GM23338 (cell line): ENCODE data around the gene MYH7. TPM values are rescaled to one million over a fixed set of nuclear protein-coding genes. Genes with fewer than 3 reads are reported as not detected.

Experiments
- ATAC-seq: fragments of 200-7000 bp; cut with Tn5 transposase; 3 replicates; pipeline ENCODE4 v1.9.1; 2020
- DNase-seq: peaks from one replicate; pipeline ENCODE4 v3.0.0-alpha.2; 2015; ENCODE audit warnings: low spot score
- H2AFZ ChIP-seq: fragments of 200-600 bp; sonication (generic); 2 replicates; pipeline ENCODE4 v1.8.0; 2016; ENCODE audit warnings: antibody characterized with exemption, mild to moderate bottlenecking, moderate library complexity
- H3F3A ChIP-seq: fragments of 200-600 bp; sonication (generic); replicated peaks from 2 replicates; pipeline ENCODE4 v1.8.0; 2017; ENCODE audit warnings: antibody characterized with exemption, mixed run types, low read depth
- H3K27ac ChIP-seq: fragments of 200-600 bp; sonication (generic); 2 replicates; pipeline ENCODE4 v1.6.1; 2016; ENCODE audit warnings: low read depth
- H3K27me3 ChIP-seq: fragments of 200-600 bp; sonication (generic); 2 replicates; pipeline ENCODE4 v1.8.0; 2016; ENCODE audit warnings: mild to moderate bottlenecking, mixed run types, moderate library complexity; ENCODE audit not compliant: insufficient read depth
- H3K36me3 ChIP-seq: fragments of 200-600 bp; sonication (generic); 2 replicates; pipeline ENCODE4 v1.8.0; 2016; ENCODE audit warnings: mild to moderate bottlenecking; ENCODE audit not compliant: insufficient read depth
- H3K4me1 ChIP-seq: fragments of 200-600 bp; sonication (generic); 2 replicates; pipeline ENCODE4 v1.8.0; 2016; ENCODE audit warnings: mild to moderate bottlenecking, moderate library complexity; ENCODE audit not compliant: insufficient read depth
- H3K4me2 ChIP-seq: fragments of 200-600 bp; sonication (generic); 2 replicates; pipeline ENCODE4 v1.7.1; 2017; ENCODE audit warnings: mixed run types
- H3K4me3 ChIP-seq: fragments of 200-600 bp; sonication (generic); 2 replicates; pipeline ENCODE4 v1.6.1; 2016; ENCODE audit warnings: mixed run types
- H3K79me2 ChIP-seq: fragments of 200-600 bp; sonication (generic); replicated peaks from 2 replicates; pipeline ENCODE4 v1.8.0; 2017; ENCODE audit warnings: mild to moderate bottlenecking; ENCODE audit not compliant: insufficient read depth
- H3K9me2 ChIP-seq: fragments of 200-600 bp; sonication (generic); 2 replicates; pipeline ENCODE4 v1.8.0; 2017; ENCODE audit not compliant: insufficient read depth
- H4K20me1 ChIP-seq: fragments of 200-600 bp; sonication (generic); replicated peaks from 2 replicates; pipeline ENCODE4 v1.8.0; 2017; ENCODE audit warnings: mild to moderate bottlenecking; ENCODE audit not compliant: insufficient read depth
- H3K27ac Mint-ChIP-seq: 2 replicates; pipeline ENCODE4 v1.8.0; 2020; ENCODE audit warnings: inconsistent platforms, mild to moderate bottlenecking, moderate library complexity, mixed read lengths
- H3K27me3 Mint-ChIP-seq: 3 replicates; pipeline ENCODE4 v1.8.0; 2022; ENCODE audit warnings: low read depth, mild to moderate bottlenecking, moderate library complexity, mixed read lengths, inconsistent platforms; ENCODE audit not compliant: insufficient read depth, poor library complexity
- H3K36me3 Mint-ChIP-seq: 3 replicates; pipeline ENCODE4 v1.8.0; 2021; ENCODE audit warnings: low read depth, mild to moderate bottlenecking, inconsistent platforms, moderate library complexity, mixed read lengths
- H3K4me1 Mint-ChIP-seq: 3 replicates; pipeline ENCODE4 v1.8.0; 2020; ENCODE audit warnings: mild to moderate bottlenecking, inconsistent platforms, mixed read lengths
- H3K4me3 Mint-ChIP-seq: 3 replicates; pipeline ENCODE4 v1.8.0; 2021; ENCODE audit warnings: moderate library complexity, mild to moderate bottlenecking, inconsistent platforms, mixed read lengths
- H3K9me3 Mint-ChIP-seq: 3 replicates; pipeline ENCODE4 v1.8.0; 2020; ENCODE audit warnings: moderate library complexity, mild to moderate bottlenecking, inconsistent platforms, mixed read lengths
- CREB1 ChIP-seq: fragments of 250-450 bp; sonication (Bioruptor Pico); IDR thresholded peaks from 2 replicates; pipeline ENCODE4 v1.5.0; 2020; ENCODE audit warnings: low read depth, mild to moderate bottlenecking, moderate library complexity
- ETS1 ChIP-seq: IDR thresholded peaks from 2 replicates; pipeline ENCODE4 v1.6.1; 2016; ENCODE audit warnings: antibody characterized with exemption
- EZH2 ChIP-seq: fragments of 200-600 bp; sonication (generic); IDR thresholded peaks from one replicate; pipeline ENCODE4 v1.8.0; 2017; ENCODE audit warnings: antibody characterized with exemption, mild to moderate bottlenecking, low read depth; ENCODE audit not compliant: unreplicated experiment
- EZH2phosphoT487 ChIP-seq: fragments of 200-600 bp; sonication (generic); IDR thresholded peaks from one replicate; pipeline ENCODE4 v1.8.1; 2018; ENCODE audit warnings: antibody characterized with exemption; ENCODE audit not compliant: unreplicated experiment
- JUNB ChIP-seq: IDR thresholded peaks from one replicate; pipeline ENCODE4 v1.6.1; 2016; ENCODE audit warnings: antibody characterized with exemption; ENCODE audit not compliant: unreplicated experiment
- NANOG ChIP-seq: IDR thresholded peaks from 2 replicates; pipeline ENCODE4 v1.6.1; 2016; ENCODE audit warnings: antibody characterized with exemption, borderline replicate concordance
- POLR2AphosphoS5 ChIP-seq: IDR thresholded peaks from 2 replicates; pipeline ENCODE4 v1.6.1; 2016; ENCODE audit warnings: antibody characterized with exemption, low read depth
- STAT1 ChIP-seq: IDR thresholded peaks from one replicate; pipeline ENCODE4 v1.6.1; 2016; ENCODE audit warnings: antibody characterized with exemption; ENCODE audit not compliant: unreplicated experiment
- ZNF114 ChIP-seq: fragments of 250-450 bp; sonication (Bioruptor Pico); IDR thresholded peaks from 2 replicates; pipeline ENCODE4 v1.5.0; 2020; ENCODE audit warnings: mild to moderate bottlenecking, moderate library complexity
- ZNF331 ChIP-seq: fragments of 250-450 bp; sonication (Bioruptor Pico); IDR thresholded peaks from 2 replicates; pipeline ENCODE4 v1.5.0; 2020; ENCODE audit warnings: low read depth, mild to moderate bottlenecking, moderate library complexity
- ZNF462 ChIP-seq: fragments of 250-450 bp; sonication (Bioruptor Pico); IDR thresholded peaks from 2 replicates; pipeline ENCODE4 v1.5.0; 2020; ENCODE audit warnings: mild to moderate bottlenecking, moderate library complexity
- polyA plus RNA-seq: library from polyadenylated mRNA; unstranded; fragments of >200 nt; fragmentation: Nextera tagmentation; extraction: Ambion mirVana; gene quantifications from 2 replicates; pipeline ENCODE4 v1.2.1, GENCODE V29; 2016
- total RNA-seq: library from RNA; depleted of rRNA; stranded (reverse); fragments of >200 nt; shearing (Covaris generic); gene quantifications from 2 replicates; pipeline ENCODE4 v1.2.3, GENCODE V29; 2014

Gene MYH7
- total and polyA plus RNA-seq, 2 experiments from 2014 or later: not detected

- no peaks in the 10 kb centered on the region for H3K27me3 ChIP-seq
- H2AFZ ChIP-seq: no peak overlapping the region
- ATAC-seq (no peak), DNase-seq (no peak)
- H3K4me2 ChIP-seq: no peak overlapping the region
- H3F3A ChIP-seq: no peaks in the 10 kb centered on the region
- H3K4me1 ChIP-seq: no peaks in the 10 kb centered on the region
- H3K79me2 ChIP-seq: no peaks in the 10 kb centered on the region
- Mint-ChIP-seq H3K9me3 (no peaks in the 10 kb centered on the region; the same call in 2 of the 3 replicates), H3K4me3 (no peak overlapping the region; the same call in 2 of the 3 replicates), H3K4me1 (peaks cover 6% of the 10 kb centered on the region; the same call in 2 of the 3 replicates), H3K27ac (no peak overlapping the region), H3K27me3 (peaks cover 23% of the 10 kb centered on the region), H3K36me3 (no peaks in the 10 kb centered on the region; the same call in 2 of the 3 replicates)
- H3K36me3 ChIP-seq: no peaks in the 10 kb centered on the region
- no peak overlapping the region for H3K4me3 ChIP-seq
- TF ChIP-seq ETS1 (no peak), STAT1 (no peak), EZH2phosphoT487 (no peak), ZNF114 (CRISPR knock-in tag) (no peak), NANOG (no peak)
- H4K20me1 ChIP-seq: no peaks in the 10 kb centered on the region
- H3K27ac ChIP-seq: no peak overlapping the region
- no peaks in the 10 kb centered on the region for H3K9me2 ChIP-seq
Observed at GRCh38 chr14:23406725-23407355, 28.6 kb downstream of the MYH7 start.

GRCh38 chr14:23406244-23406643, 29.2 kb downstream of the MYH7 start:
- H3K4me3 Mint-ChIP-seq: no peak overlapping the region; the same call in 2 of the 3 replicates
- ATAC-seq: no peak
- no peak for TF ChIP-seq ZNF462 (CRISPR knock-in tag)
- no peak for TF ChIP-seq ZNF114 (CRISPR knock-in tag)
- no peak for TF ChIP-seq CREB1 (CRISPR knock-in tag)
- no peak for TF ChIP-seq JUNB
- TF ChIP-seq NANOG: no peak
- TF ChIP-seq POLR2AphosphoS5: no peak
- TF ChIP-seq STAT1: no peak
- TF ChIP-seq ZNF331 (CRISPR knock-in tag): no peak
- no peak for TF ChIP-seq ETS1
- no peak for TF ChIP-seq EZH2phosphoT487
- no peak for TF ChIP-seq EZH2

More at GRCh38 chr14:23406244-23406643, 29.2 kb downstream of the MYH7 start:
- Mint-ChIP-seq H3K27ac (no peak overlapping the region), H3K27me3 (peaks cover 23% of the 10 kb centered on the region), H3K36me3 (no peaks in the 10 kb centered on the region; the same call in 2 of the 3 replicates), H3K9me3 (no peaks in the 10 kb centered on the region; the same call in 2 of the 3 replicates), H3K4me1 (peaks cover 6% of the 10 kb centered on the region; the same call in 2 of the 3 replicates)
- Histone ChIP-seq H3K27ac (no peak overlapping the region), H3K4me1 (no peaks in the 10 kb centered on the region), H3K4me2 (no peak overlapping the region), H3K79me2 (no peaks in the 10 kb centered on the region), H3K36me3 (no peaks in the 10 kb centered on the region), H4K20me1 (no peaks in the 10 kb centered on the region), H3F3A (no peaks in the 10 kb centered on the region), H3K4me3 (no peak overlapping the region), H2AFZ (no peak overlapping the region), H3K27me3 (no peaks in the 10 kb centered on the region), H3K9me2 (no peaks in the 10 kb centered on the region)
- DNase-seq: no peak
